Measurements from ENCODE around the gene BDH1.

Gene BDH1

DNA sequence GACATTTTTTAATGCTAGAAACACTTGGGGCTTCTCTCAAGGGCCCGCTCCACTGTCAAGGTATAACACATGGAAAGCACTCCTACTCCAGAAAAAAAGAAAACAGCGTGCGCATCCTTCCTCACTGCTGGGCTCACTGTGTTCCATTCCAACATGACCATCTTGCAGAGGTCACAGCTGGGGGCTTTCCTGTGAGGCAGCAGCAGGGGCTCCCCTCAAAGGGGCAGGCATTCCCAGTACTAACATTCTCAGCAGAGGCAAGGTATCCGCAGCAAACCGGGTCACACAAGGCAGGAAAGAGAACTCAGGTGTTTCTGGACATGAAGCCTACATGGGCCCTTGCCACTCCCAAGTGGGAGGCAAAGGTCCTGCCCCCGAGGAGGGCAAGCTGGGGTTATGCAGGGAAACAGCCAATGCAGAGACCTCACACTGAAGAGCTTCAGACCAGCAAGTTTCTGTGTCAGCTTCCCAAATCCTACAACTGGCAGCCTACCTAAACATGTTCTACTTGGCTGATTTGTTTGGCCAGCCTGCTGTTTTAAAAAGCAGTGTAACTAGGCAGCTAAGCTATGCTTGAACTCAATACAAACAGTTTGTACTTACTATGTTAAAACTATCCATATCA is 6.4 kb downstream of the BDH1 start:
- in situ Hi-C loops (cut with MboI; ENCODE audit: low sequenced_read_pairs), result no loop called here

DNA sequence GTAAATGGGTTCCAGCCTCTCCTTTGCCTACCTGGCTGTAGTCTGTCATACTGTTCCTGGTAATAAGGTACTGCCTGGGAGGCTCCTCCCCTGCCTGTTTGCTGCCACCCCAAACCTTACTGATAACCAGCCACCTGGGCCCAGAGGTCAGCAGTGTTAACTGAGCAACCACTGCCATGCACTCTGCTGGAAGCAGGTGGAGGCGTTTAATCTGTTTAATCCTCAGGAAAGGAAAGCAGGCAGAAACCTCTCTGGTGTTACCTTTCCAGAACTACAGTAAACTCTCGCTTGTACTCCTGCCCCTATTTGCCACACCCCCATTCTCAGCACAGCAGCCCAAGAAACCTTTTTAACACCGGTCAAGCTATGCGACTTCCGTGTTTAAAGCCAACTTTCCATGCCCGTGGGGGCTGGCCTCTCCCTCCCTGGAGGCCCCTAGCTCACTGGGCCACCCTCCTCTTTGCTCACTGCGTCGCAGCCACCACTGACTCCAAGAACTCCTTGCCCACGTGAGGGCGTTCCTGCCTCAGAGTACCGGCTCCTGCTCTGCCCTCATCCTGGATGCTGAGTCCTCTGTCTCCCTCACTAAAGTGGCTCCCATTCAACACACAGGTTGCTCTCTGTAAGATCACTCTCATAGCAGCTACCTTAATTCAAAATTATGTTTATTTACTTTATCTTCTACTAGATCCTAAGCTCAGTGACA is 8.3 kb downstream of the BDH1 start:
- in situ Hi-C loops (cut with MboI; ENCODE audit: low sequenced_read_pairs), result no loop called here

DNA sequence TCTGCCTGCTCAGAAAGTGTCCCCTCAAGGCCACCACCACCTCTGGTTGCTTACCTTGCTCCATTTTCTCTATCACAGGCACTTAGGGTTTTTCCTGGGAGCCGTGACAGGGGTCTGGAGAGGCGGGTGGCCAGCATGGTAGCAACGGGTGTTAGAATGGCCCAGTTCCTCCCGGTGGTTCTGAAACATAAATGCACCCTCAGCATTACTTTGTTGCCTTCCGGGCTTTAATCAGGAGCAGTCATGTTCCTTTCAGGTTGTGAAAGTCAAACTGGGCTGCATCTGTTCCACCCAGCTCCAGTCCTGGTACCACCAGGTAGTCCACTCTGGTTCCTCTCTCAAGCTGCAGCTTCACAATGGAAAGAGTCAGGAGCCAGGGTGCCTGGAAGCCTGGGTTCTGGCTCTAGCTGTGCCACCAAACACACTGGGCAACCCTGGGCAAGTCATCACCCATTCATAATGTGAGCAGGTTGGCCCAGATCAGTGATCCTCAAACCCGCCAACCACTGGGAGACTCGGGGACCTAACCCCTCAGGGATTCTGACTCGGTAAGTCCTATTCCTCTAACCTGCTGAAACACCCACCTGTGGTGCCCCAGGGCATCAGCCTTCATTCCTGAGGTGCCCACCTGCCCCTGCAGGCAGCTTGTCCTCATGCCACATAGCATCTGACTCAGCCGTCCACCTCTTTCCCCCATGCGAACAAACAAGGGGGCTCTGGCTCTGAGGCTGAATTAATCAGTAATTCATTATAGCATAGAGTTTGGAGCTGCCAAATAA is 9.3 kb downstream of the BDH1 start:
- in situ Hi-C loops (cut with MboI; ENCODE audit: low sequenced_read_pairs), result no loop called here

DNA sequence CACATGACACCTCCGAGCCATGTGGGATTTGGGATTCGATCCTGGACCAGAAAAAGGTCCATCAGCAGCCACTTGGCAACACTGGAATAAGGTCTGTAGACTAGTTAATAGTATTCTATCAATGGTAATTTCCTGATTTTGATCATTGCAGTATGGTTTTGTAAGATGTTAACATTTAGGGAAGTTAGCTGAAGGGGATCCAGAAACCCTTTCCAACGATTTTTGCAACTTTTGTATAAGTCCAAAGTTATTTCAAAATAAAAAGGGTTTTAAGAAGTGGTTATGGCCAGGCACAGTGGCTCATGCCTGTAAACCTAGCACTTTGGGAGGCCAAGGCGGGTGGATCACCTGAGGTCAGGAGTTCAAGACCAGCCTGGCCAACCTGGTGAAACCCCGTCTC is 10.2 kb downstream of the BDH1 start:
- in situ Hi-C loops (cut with MboI; ENCODE audit: low sequenced_read_pairs), result no loop called here

DNA sequence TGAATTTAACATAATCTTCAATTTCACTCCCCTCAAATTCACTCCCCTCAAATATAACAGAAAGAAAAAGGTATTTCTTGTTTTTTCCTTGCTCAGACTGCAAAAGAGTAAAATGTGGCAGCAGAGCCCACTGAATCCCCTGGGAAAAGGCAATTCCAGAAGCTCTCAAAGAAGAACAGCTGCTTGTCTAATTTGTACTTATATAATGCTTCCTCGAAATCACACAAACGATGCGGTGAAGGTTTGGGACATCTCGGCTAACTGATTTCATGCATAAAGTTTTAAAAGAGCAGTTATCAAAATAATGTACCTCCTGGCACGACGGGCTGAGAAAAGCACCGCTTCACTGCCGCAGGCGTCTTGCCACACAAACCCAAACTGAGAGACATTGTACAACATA is 10.7 kb downstream of the BDH1 start:
- in situ Hi-C loops (cut with MboI; ENCODE audit: low sequenced_read_pairs), result no loop called here

DNA sequence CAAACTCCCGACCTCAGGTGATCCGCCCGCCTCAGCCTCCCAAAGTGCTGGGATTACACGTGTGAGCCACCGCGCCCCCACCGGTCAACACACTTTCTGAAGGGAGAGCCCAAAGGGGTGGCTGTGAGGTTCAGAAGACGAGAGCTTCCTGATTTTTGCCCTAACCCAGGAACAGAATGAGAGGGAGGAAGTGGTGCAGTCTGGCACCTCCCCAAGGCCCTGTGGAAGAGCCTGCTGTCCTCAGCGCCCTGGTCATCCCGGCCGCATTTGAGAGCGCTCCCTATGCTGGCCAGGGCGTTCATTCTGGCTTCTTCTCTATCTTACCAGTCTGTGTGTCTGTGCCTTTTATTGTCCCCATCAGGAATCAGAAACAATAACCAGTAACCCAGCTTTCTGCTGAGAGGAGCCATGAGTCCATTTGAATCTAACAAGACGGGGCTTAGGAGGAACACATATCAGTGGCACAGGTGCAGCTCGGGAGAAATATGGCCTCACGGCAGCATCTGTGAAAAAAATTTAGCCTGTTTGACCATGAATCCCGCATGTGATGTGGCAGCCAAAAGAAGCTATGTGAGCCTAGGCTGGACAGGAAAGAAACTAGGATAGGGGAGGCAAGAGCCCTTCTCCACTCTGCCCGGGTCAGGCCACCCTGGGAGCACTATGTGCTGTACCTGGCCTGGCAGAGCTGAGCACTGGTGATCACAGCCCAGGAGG is 12.9 kb downstream of the BDH1 start:
- in situ Hi-C loops (cut with MboI; ENCODE audit: low sequenced_read_pairs), result no loop called here

DNA sequence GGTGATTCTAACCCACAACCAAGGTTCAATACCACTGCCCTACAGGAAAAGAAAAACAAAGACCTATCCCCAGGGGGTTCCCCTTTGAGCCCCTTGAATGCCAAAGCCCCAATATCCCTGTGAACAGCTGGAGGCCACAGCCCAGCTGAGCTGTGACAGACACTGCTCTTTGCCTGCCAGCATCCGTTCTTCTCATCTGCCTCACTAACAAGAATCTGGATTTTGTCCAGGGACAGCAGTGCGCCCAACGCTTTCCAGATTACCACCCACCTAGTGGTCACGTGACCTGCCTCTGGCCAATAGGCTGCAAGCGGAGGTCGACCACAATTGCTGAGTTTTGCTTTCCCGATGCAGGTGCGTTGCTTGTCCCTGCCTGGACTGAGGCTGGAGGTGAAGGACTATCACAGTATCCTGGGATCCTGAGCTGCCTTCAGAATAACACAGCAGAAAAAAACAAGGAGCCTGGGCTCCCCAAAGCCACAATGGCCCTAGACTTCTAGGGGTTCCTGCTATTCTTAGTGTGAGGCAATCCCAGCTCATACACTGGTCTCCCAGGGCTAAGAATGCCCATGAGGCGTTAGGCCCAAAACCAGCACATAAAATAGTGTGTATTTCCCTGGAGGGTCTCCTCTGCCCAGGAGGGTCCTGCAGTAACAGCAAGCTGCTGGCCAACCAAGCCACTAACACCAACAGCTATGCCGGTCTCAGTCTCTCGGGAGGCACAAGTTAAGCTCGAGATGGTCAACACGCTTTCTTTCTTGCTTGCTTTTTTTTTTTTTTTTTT is 13.8 kb downstream of the BDH1 start:
- in situ Hi-C loops (cut with MboI; ENCODE audit: low sequenced_read_pairs), result no loop called here

DNA sequence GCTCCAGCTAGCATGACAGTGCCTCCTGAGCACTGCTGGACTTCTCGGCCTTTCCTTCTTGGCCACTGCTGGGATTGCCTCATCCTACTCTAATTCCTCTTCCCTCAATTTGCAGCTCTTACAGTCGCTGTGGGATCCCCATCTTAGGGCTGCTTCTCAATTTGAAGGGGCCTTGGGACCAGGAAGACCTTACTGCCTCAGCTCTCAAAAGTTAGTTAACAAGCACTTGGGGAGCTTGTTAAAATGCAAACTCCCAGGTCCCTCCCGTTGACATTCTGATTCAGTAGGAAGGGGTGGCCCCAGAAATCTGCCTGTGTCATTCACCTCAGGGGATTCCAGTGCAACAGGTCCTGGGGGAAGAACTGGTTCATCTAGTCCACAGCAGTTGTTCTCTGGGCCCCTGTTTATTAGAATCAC is 14.8 kb downstream of the BDH1 start:
- in situ Hi-C loops (cut with MboI; ENCODE audit: low sequenced_read_pairs), result no loop called here

DNA sequence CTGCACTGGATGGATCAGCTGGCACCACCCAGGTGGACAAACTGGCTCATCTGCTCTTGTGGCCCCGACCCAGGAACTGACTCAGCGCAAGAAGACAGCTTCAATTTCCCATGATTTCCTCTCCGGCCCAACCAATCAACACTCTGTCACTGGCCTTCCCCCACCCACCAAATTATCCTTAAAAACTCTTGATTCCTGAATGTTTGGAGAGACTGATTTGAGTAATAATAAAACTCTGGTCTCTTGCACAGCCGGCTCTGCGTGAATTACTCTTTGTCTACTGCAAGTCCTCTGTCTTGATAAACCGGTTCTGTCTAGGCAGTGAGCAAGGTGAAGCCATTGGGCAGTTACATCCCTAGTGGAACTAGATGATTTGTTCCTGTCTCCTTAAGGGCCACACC is 16.1 kb downstream of the BDH1 start:
- in situ Hi-C loops (cut with MboI; ENCODE audit: low sequenced_read_pairs), result no loop called here

DNA sequence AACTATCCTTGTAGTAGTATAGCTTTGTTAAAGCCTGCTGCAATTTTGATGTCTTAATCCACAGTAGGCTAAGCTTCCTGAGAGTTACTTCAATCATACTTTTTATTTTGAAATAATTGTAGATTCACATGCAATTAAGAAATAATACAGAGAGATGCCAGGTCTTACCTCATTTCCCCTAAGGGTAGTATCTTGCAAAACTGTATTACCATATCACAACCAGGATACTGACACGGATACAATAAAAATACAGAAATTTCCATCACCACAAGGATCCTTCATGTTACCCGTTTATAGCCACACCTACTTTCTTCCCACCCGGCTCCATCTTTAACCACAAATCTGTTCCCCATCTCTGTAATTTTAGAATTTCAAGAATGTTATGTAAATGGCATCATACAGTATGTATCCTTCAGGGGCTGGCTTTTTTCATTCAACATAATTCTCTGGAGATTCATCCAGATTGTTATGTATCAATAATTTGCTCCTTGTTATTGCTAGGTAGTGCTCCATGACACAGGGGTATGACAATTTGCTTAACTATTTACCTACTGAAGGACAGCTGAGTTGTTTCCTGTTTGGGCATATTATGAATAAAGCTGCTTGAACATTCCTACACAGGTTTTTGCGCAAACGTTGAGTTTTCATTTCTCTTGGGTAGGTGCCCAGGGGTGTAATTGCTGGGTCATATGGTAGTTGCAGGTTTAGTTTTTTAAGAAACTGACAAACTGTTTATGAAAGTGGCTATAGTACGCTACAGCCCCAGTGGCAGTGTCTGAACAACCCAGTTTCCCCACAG is 21.6 kb downstream of the BDH1 start:
- in situ Hi-C loops (cut with MboI; ENCODE audit: low sequenced_read_pairs), result no loop called here

DNA sequence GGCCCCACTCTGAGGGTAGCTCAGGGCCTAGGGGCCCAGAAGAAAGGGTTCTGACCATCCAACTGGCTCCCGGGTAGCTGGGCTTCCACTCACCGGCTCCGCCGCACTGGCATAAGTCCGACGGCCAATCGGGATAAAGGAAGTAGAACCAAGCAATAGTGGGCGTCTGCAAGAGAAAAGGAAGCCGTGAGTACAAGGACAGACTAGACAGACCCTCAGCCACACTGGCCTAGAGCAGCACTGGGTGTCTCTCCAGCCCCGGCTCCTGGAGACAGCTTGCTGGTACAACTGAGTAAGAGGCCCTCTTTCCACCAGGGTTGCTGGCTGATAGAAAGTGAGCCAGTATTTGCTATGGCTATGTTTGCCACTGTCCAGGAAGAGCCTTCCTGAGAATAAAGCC is 22.4 kb downstream of the BDH1 start:
- in situ Hi-C loops (cut with MboI; ENCODE audit: low sequenced_read_pairs), result no loop called here

DNA sequence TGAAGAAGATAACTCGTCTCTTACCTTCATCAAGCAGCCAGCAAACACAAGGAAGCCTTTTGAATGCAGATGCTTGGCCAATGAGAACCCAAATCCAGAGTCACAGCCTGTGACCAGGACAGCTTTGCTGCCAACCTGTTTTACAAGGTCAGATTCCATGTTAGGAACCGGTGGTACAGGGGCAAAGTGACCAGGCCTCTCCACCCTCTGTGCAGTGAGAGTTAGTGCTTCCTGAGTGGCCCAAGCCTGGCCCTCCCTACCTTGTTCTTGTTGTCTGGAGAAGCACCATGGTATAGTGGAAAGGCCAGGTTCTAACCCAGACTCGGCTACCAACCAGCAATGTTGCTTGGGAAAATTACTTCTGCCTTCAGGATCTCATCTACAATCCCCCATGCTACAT is 23.4 kb downstream of the BDH1 start:
- in situ Hi-C loops (cut with MboI; ENCODE audit: low sequenced_read_pairs), result no loop called here

DNA sequence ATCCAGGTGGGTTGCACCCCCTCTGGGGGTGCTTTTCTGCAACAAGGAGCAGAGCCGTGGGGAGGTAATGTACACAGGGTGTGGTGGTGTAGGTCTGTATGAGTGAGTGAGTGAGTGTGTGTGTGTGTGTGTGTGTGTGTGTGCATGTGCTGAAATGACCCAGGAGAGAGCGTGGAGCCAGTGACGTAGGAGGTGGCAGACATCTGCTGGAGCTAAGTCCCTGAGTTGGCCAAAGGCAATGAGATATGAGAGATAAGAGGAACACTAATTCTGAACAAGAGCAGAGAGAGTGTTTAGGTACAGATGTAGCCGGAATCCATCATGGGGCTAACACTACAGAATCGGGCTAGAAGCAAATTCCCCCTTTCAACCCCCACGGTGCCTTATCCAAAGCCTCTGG is 27.6 kb downstream of the BDH1 start:
- in situ Hi-C loops (cut with MboI; ENCODE audit: low sequenced_read_pairs), result no loop called here

DNA sequence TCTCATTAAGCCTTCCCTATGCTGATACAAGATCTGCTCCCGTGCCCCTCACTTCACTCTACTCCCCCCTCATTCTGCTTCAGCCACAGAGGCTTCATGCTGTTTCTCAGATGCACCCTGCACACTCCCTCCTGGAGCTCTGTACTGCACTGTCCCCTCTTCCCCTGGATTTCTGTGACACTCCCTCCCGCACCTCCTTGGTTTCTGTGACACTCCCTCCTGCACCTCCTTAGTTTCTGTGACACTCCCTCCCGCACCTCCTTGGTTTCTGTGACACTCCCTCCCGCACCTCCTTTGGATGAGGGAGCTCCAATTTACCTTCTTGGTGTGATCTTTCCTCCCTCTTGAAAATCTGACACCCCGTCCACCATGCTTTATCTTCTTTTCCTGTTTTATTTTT is 28.2 kb downstream of the BDH1 start:
- in situ Hi-C loops (cut with MboI; ENCODE audit: low sequenced_read_pairs), result no loop called here

DNA sequence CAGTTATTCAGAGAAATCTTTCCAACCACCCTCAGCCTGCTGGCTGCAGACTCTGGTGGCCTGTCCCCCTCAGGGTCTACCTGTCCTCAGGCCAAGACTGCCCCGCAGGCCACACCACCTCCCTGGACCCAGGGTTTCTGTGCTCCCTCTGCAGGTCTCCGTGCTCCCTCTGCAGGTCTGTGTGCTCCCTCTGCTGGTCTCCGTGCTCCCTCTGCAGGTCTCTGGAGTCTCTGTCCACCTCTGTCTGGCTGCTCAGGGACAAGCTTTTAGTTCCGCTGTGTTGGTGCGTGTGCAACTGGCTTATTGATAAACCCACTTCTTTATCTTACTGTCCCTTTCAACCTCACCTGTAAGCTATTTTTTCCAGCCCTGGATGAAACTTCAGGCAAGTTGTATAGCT is 30.1 kb downstream of the BDH1 start:
- in situ Hi-C loops (cut with MboI; ENCODE audit: low sequenced_read_pairs), result no loop called here

DNA sequence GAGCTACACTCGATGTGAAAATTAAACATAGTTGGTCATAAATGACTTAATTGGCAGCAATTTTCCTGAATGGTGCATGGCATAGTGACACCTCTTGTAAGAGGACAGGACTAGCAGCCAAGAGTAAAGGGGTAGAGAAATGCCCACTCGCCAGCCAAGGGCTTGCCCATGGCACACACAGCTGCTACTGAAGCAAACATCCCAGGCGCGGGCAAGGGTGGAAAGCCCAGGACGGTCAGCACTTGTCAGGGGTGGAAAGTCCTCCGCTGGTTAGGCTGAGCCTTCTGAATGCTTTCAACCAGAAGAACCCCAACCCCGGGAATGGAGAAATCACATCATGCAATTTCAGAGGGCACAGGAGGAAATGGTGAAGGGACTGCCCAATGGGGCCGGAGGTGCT is 31.6 kb downstream of the BDH1 start:
- in situ Hi-C loops (cut with MboI; ENCODE audit: low sequenced_read_pairs), result loop anchor here (25.0 kb wide), 1 partner anchor 537 kb away; no protein-coding TSS in a partner anchor

DNA sequence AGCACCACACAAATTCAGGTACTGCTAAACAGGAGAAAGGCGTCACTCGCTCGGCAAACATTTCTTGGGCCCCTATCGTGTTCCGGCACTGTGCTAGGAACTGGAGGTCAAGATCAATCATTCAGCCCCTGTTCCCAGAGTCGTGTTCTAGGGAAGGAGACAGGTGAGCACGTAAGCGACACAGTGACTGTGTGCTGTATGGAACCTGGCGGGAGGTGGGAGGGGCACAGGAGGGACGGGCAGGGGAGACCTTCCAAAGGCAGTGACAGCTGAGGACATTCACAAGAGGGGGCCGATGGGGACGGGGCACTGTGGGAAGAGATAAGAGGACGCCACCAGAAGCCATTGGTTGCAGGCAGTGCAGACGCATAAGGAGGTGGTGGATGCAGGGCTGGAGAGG is 32.2 kb downstream of the BDH1 start:
- in situ Hi-C loops (cut with MboI; ENCODE audit: low sequenced_read_pairs), result loop anchor here (25.0 kb wide), 1 partner anchor 536 kb away; no protein-coding TSS in a partner anchor

DNA sequence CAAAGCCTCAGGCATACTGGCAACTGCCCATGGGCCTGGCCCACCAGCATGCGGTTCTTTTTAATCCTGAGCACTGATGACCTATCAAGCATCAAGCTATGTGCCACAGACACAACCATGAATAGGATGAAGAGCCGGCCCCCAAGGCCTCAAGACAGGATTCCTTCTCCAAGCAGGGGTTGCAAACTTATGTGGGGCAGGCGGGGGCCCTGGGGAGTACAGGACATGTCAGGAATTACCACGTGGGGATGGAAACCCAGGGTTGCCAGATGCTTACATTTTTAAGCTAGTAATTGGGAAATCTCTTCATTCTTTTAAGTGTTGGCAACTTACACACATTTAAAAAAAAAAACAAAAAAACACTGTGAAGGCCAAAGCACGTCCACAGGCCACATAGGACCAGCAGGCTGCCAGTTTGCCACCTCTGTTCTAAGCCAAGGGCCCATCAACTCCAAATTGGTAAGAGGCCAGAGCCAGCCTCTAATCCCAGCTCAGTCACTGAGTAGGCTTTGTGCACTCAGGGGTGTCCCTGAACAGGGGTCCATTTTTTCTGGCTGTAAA is 32.8 kb downstream of the BDH1 start:
- in situ Hi-C loops (cut with MboI; ENCODE audit: low sequenced_read_pairs), result loop anchor here (25.0 kb wide), 1 partner anchor 536 kb away; no protein-coding TSS in a partner anchor

DNA sequence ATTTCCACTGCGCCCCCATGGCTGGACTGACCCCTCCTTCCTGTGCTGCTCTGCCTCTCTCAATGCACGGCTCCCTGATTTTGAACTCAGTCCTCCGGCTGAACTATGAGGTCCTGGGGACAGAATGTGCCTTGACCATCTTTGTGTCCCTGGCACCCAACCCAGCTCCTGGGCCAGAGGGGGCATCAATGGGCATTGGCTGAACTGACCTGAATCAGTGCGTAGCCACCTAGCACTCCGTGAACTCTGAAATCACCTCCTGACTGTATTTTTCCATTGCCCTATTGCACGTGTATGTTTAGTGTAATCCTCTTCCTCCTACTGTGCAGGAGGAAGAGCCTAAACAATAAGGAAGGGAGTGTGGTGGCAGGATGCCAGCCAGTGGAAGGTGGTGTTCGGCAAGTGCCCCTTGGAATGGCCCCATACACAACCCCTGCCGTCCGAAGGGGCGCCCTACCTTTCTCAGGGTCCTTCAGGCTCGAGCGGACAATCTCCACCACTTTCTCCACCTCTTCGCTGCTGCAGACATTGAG is 33.5 kb downstream of the BDH1 start:
- in situ Hi-C loops (cut with MboI; ENCODE audit: low sequenced_read_pairs), result loop anchor here (25.0 kb wide), 1 partner anchor 535 kb away; no protein-coding TSS in a partner anchor

All from HL-60/S4 treated with retinoic acid at 250 ng/mL for 4 days and 3 days (cell line).